ENCODE measurements around the gene STAB2. TPM values are rescaled to one million over a fixed set of nuclear protein-coding genes. Genes with fewer than 3 reads are reported as not detected.

STAB2 gene
- total and polyA plus RNA-seq, 2 of the 4 experiments (the other 2 are of a cell fraction), result not detected

- ChIA-PET CTCF (no interaction called here), POLR2A (ENCODE audit: unreplicated experiment) (no interaction called here)
- Histone ChIP-seq H2BK15ac (ENCODE audit: low read depth, low read length) (no peak overlapping the region), H3K9me1 (ENCODE audit: insufficient read depth, low read length) (no peaks in the 10 kb centered on the region), H4K91ac (ENCODE audit: insufficient read depth, low read depth, low read length) (no peak overlapping the region), H3K4me3 (ENCODE audit: insufficient read depth, low read depth, low read length) (no peak overlapping the region), H3K18ac (ENCODE audit: low read depth, low read length) (no peak overlapping the region), H2BK120ac (ENCODE audit: low read depth, low read length) (no peak overlapping the region), H4K8ac (ENCODE audit: low read depth in 2 of 2, low read length in 2 of 2) (no peak overlapping the region), H3K27me3 (ENCODE audit: control insufficient read depth, insufficient read depth, low read length) (peaks cover 3% of the 10 kb centered on the region; the same call in 1 of the 2 replicates), H3K14ac (replicated peaks; ENCODE audit: low read depth, low read length) (no peak overlapping the region), H3K4me2 (ENCODE audit: low read depth, low read length) (no peak overlapping the region), H2AK5ac (ENCODE audit: low read depth, low read length) (no peak overlapping the region), H3K4ac (ENCODE audit: low read depth, low read length) (no peak overlapping the region), H3K9me3 (ENCODE audit: control insufficient read depth, insufficient read depth, low read length) (no peaks in the 10 kb centered on the region), H2BK20ac (ENCODE audit: low read depth, low read length) (no peak overlapping the region), H3K4me1 (ENCODE audit: control insufficient read depth, insufficient read depth, low read length) (no peaks in the 10 kb centered on the region), H3K79me1 (ENCODE audit: low read depth in 1 of 2, low read length in 2 of 2) (no peaks in the 10 kb centered on the region), H2AFZ (replicated peaks; ENCODE audit: low read length, poor library complexity) (no peak overlapping the region), H3K27ac (ENCODE audit: insufficient read depth, low read length) (no peak overlapping the region), H3K23ac (ENCODE audit: low read depth, low read length) (no peak overlapping the region), H4K5ac (ENCODE audit: low read depth, low read length) (no peak overlapping the region), H3K36me3 (ENCODE audit: control insufficient read depth, insufficient read depth, low read length) (no peaks in the 10 kb centered on the region), H2AK9ac (replicated peaks; ENCODE audit: low read depth, low read length, poor library complexity) (no peak overlapping the region), H3K9ac (ENCODE audit: low read depth, low read length) (no peak overlapping the region), H2BK5ac (ENCODE audit: low read depth, low read length, poor library complexity, severe bottlenecking) (no peak overlapping the region), H4K20me1 (ENCODE audit: insufficient read depth, low read length) (no peaks in the 10 kb centered on the region), H3K56ac (ENCODE audit: extremely low read depth, insufficient read depth, low read length) (no peak overlapping the region)
- BruUV-seq (replicated peaks), result no TSS peak
- ATAC-seq (ENCODE audit: low read depth) (no peak), DNase-seq (no peak)
- in situ Hi-C loops (cut with MboI; ENCODE audit: low sequenced_read_pairs) (no loop called here), intact Hi-C loops (cut with micrococcal nuclease) (no loop called here), dilution Hi-C loops (cut with HindIII; ENCODE audit: low sequenced_read_pairs, unreplicated experiment) (no loop called here)
- WGBS, 2 experiments (ENCODE audit: extremely low coverage in 2 of 2, insufficient read length in 1 of 2), result 37% methylated on average over 3 of the region's 4 CpGs; no CpG with 5 or more reads in 1 of the 2 experiments
- no peak for TF ChIP-seq MXI1 (IDR thresholded peaks at IDR 0.05; ENCODE audit: borderline replicate concordance, low read depth, low read length)
- TF ChIP-seq SMC3 (IDR thresholded peaks at IDR 0.05; ENCODE audit: low read depth, low read length), result no peak
- no peak for TF ChIP-seq MAFK (IDR thresholded peaks at IDR 0.05; ENCODE audit: low read depth, low read length)
- TF ChIP-seq FOS (IDR thresholded peaks at IDR 0.05; ENCODE audit: low read depth, low read length), result no peak
- no peak for TF ChIP-seq MAZ (IDR thresholded peaks at IDR 0.05; ENCODE audit: borderline replicate concordance, low read depth, low read length)
- TF ChIP-seq CEBPB (IDR thresholded peaks at IDR 0.05; ENCODE audit: low read depth, low read length), result no peak
- TF ChIP-seq RAD21 (IDR thresholded peaks at IDR 0.05; ENCODE audit: low read length), result no peak
- TF ChIP-seq RCOR1 (IDR thresholded peaks at IDR 0.05; ENCODE audit: insufficient replicate concordance, low read length), result no peak
- TF ChIP-seq CTCF (conservative IDR thresholded peaks at IDR 0.05; ENCODE audit: low read depth, low read length), result no peak
- TF ChIP-seq CHD1 (IDR thresholded peaks at IDR 0.05; ENCODE audit: low read depth, low read length), result no peak
- TF ChIP-seq ELK1 (IDR thresholded peaks at IDR 0.05; ENCODE audit: borderline replicate concordance, low read depth, low read length), result no peak
These were observed 128.4 kb downstream of the STAB2 start for GRCh38 chr12:103715494-103715893.
